ENCODE measurements around the gene RPRD1A. TPM values are rescaled to one million over a fixed set of nuclear protein-coding genes. Genes with fewer than 3 reads are reported as not detected.
"Not testable (repeated sequence)": the region's sequence is repeated elsewhere in the genome, so short reads cannot be mapped to it uniquely, and the experiment has no call there.

The RPRD1A gene
- total RNA-seq, 1 donor from 2014 or later: 57.9 TPM

DNA sequence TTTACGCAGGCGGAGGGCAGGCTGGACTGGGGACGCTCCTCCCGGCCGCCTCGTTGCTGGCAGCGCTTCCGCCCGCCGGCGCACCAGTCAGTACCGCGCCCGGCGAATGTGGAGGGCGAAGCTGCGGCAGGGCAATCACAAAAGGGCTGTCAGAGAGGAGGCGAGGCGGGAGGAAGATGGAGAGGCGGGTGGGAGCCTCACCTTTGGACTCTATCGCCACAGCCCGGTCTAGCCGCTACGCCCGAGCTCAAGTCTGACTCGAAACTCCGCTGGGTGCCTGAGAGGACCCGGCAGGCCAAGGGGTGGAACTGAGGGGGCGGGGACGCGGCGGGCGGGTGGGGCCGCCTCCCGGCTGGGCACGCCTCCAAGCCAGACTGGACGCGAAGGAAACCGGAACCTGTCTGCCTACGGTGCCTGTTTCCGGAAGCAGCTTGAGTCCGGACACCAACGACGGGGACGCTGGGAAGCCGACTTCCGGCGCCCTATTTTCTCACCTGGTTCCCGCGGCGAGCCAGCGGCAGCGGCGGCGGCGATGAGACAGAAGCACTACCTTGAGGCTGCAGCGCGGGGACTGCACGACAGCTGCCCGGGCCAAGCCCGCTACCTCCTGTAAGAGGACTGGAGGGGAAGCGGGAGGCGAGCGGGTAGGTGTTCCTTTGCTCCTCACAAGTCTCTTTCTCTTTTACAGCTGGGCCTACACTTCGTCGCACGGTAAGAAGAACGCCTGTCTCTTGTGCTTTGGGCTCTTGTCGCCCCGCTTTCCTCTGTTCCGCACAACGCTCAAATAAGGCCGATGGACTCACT is 95.0 kb downstream of the RPRD1A start, which contains the start of gene RMP24:
RMP24 (plus strand) TSS at position 483 of the 804 bp plus-strand sequence.
- peak; percentile 73 for DNase-seq (ENCODE audit: low read depth, low spot score)

DNA sequence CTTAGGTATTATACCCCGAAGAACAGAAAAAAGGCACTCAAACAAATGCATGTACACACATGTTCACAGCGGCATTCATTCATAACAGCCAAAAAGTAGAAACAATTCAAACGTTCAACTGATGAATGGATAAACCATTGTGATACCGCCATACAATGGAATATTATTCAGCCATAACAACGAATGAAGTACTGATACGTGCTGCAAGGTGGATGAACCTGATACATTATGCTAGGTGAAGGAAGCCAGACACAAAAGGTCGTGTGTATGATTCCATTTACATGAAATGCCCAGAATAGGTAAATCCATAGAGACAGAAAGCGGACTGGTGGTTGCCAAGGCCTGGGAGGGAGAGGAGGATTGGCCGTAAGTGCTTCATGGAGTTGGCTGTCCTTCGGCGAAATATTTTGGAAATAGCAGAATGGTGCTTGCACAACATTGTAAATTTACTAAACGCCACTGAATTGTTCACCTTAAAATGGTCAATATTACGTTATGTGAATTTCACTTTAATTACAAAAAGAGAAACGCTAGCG is 95.6 kb downstream of the RPRD1A start:
- DNase-seq (ENCODE audit: low read depth, low spot score): no peak

DNA sequence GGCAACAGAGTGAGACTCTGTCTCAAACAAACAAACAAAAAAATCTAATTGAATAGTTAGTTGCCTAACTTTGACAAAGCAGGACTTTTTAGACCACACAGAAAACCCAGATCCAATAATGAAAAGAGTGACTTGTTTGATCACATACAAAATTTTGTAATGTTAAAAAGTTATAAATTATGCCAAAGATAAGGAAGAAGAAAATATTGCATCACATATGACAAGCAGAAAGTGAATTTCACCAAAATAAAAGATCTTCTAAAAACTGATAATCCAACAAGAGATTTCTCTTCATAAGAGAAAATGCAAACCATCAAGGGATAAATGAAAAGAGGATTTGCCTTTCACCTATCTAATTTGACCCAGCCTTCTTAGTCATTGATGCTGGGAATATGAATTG is 97.7 kb downstream of the RPRD1A start:
- no peak for DNase-seq (ENCODE audit: low read depth, low spot score)

DNA sequence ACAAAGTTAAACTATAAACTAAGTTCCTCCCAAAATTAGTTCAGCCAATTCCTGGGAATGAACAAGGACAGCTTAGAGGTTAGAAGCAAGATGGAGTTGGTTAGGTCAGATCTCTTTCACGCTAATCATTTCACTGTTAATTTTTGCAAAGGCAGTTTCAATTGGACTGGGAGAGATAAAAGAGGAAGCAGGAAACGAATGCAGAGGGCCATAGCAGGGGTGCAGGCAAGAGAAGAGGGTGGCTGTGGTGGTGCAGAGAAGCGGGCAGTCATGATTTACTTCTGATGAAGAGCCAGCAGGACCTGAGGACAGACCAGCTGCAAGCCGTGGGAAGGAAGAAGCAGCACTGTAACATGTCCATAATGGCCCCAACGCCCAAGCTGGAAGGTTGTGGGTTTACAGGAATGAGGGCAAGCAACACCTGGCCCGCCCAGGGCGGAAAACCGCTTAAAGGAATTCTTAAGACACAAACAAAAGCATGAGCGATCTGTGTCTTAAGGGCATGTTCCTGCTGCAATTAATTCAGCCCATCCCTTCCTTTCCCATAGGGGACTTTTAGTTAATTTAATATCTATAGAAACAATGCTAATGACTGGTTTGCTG is 99.0 kb downstream of the RPRD1A start:
- no peak for DNase-seq (ENCODE audit: low read depth, low spot score)

DNA sequence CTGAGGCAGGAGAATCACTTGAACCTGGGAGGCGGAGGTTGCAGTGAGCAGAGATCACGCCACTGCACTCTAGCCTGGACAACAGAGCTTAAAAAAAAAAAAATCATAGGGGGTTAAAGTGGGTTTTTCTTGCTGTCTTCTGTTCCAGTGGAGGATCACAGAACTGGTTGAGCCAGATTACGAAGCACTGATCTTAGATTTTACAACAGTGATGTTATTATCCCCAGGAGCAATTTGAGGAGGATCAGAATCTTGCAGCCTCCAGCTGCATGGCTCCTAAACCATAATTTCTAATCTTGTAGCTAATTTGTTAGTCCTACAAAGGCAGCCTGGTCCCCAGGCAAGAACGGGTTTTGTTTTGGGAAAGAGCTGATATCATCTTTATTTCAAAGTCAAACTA is 99.5 kb downstream of the RPRD1A start:
- DNase-seq (ENCODE audit: low read depth, low spot score): not testable (repeated sequence)

DNA sequence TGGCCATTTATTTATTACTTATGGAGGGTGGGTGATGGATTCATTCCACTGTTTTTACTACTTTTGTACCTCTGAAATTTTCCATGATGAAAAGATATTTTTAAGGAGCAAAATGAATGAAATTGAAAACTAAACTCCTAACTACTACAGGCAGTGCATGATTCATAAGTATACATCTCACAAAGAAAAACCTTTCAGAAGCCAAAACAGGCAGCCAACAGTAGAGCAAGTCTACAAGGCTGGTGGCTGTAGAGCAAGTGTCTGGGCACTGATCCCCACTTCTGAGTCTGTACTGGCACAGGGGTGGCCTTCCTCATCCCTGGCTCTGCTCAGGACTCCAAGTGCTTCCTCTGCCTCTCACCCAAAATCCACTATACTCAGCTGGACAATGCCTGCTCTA is 103.0 kb downstream of the RPRD1A start:
- DNase-seq (ENCODE audit: low read depth, low spot score): no peak

DNA sequence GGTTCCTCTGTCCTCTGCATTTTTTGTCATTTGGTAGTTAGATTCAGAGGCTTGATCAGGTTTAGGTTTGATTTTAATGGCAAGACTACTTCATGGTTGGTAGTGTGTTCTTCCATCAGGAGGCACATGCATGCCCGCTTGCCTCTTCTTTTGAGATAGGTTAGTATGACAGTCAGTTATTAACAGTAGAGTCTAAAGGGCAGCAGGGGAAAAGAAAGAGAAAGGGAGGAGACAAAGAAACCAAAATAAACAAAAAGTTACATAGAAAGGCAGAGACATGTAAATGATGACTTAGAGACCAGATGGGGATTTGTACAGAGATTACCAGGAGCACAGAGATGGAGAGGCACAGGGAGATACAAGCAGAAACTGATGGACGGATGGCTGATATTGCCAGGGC is 105.0 kb downstream of the RPRD1A start:
- DNase-seq (ENCODE audit: low read depth, low spot score): no peak

DNA sequence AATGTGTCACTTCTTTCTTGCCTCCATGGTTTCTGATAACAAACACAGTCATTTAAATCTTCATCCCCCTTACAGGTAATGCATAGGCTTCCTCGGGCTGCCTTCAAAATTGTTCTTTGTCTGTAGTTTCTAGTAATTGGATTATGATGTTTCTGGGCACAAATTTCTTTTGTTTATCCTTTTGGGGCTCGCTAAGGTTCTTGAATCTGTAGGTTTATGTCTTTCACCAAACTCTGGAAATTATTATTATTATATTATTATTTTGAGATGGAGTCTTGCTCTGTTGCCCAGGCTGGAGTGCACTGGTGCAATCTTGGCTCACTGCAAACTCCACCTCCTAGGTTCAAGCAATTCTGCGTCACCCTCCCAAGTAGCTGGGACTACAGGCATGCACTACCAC is 111.1 kb downstream of the RPRD1A start:
- no peak for DNase-seq (ENCODE audit: low read depth, low spot score)

DNA sequence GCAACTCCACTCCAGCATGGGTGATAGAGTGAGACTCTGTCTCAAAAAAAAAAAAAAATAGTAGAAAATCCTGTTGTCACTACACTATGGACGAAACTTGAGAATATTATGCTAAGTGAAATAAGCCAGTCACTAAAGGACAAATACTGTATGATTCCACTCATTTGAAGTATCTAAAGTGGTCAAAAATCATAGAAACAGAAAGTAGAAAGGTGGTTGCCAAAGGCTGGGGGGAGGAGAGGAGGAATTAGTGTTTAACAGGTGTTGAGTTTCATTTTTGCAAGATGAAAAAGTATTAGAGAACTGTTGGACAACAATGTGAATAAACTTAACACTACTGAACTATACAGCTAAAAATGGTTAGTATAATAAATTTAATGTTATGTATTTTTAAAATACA is 113.7 kb downstream of the RPRD1A start:
- DNase-seq (ENCODE audit: low read depth, low spot score): no peak

DNA sequence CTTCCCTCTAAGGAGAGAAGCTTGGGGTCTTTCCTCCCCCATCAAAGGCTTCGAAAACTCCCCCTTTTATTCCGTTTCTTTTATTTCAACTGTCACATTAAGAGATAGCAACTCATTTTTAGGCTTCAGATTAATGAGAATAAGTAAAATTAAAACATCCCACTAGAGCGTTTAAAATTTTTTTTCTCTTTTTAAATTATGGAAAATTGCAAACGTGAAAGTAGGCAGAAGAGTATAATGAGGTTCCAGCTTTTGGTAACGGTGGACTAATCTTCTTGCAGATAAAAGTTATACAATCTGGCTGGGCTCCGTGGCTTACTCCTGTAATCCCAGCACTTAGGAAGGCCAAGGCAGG is 116.8 kb downstream of the RPRD1A start:
- DNase-seq (ENCODE audit: low read depth, low spot score): no peak

DNA sequence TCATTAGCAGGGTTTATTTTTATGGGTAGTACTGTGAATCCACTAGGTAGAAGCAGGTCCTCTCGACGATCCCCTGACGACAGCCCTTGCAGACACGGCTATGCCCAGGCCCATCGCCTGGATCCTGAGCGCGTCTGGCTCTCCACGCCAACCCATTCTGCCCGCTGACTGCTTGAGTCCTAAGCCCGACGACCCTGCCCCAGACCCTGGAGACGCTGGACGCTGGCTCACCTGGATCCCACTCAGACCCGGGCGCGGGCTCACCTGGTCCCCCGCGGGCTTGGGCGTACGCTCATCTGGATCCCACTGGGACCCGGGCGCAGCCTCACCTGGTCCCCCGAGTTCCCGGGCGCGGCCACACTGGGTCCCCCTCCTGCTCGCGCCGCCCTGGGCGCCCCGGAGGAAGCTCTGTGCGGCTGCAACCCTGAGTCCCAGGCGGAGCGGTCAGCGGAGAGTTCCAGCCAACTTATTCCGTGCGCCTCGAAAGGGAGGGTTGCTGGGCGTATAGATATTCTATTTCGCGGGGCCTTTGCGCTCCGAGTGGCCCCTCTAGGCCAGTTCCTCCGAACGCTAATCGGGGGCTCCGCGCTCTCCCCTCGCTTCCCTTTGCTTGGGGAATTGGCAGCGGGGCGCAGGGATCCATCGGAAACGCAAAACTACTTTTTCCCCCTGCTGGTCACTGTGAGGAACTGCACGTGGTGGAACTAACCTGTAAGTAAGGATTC is 117.3 kb downstream of the RPRD1A start:
- no peak for DNase-seq (ENCODE audit: low read depth, low spot score)

DNA sequence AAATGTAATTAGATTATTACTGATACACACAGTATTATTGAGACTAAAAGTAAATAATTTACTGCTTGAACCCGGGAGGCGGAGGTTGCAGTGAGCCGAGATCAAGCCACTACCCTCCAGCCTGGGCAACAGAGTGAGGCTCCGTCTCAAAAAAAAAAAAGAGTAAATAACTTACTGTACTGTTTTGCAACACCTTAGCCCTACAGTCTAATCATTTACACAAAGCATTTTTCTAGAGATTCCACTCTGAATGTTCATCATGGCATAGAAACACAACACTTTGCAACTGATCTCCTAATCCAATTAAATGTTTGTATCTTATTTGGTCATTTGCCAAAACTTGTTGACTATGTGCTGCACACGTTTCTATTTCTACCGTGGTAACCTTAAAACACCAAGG is 118.3 kb downstream of the RPRD1A start:
- DNase-seq (ENCODE audit: low read depth, low spot score): no peak

DNA sequence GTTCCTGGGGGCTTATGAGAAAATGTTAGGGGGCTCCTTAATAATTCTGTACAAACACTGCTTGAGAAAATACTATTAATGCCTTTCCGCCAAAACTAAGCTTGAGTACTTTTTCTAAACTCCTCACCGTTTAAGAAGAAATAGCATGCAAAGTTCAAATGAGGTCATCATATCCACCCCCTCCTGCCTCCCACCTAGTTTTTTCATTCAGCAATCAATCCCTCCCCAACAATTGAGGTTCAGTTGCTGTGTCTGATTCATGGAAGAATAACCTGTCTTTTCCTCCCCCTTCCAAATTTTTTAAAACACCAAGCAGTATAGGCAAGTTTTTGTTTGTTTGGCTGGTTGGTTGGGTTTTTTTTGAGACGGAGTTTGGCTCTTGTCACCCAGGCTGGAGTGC is 119.3 kb downstream of the RPRD1A start:
- DNase-seq (ENCODE audit: low read depth, low spot score): no peak

DNA sequence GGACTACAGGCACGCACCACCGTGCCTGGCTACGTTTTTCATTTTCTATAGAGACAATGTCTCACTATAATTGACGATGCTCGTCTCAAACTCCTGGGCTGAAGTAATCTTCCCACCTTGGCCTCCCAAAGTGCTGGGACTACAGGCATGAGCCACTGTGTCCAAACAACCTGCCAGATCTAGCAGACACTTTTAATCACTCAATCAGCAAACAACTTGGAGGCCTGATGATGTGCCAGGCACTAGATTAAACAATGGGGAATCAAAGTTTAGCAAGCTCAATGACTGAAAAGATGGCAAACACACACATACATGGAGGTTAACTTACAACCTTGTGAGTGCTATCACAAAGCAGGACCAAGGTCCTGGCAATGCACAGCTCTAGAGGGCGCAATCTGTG is 124.7 kb downstream of the RPRD1A start:
- DNase-seq (ENCODE audit: low read depth, low spot score): no peak

DNA sequence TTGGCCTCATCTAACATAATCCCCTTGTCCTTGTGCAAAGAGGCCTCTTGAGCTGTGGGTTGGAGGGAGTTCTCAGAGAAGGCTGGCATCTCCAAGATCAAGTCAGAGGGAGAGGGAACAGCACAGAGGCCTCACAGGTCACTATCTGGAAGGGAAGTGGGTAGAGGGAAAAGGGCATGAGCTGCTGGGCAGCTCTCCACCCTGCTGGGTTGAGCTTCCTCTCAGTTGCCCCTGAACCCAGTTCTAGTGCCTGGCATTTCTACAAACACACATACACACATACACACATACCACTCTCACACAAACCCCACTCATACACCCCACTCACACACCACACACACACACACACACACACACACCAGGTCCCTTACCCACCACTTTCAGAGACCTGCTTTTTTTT is 125.2 kb downstream of the RPRD1A start:
- no peak for DNase-seq (ENCODE audit: low read depth, low spot score)

DNA sequence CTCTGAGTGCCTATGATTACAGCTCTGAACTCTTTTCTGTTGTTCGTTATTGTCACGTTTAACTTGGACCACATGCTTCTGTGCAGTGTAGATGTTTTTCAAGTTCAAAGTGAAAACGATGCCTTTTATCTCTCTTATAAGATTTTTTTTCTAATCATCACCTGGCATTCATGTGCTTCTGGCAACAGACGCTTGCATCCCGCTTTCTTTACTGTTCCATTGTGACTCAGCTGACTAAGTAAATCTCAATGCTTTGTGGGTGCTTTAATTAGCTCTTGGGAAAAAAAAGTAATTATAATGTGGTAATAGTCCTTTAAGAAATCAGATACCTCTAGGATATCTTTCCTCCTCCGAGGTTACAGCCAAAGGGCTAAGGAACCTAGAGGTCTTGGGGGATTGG is 126.1 kb downstream of the RPRD1A start:
- DNase-seq (ENCODE audit: low read depth, low spot score): no peak

Other genes with a start within 250 kb of the RPRD1A start
- 20.5 and 21.8 TPM in 2 replicates for gene SLC39A6, start 61.8 kb upstream of the RPRD1A start, total RNA-seq
- 115 and 244 TPM in 2 replicates for gene ELP2, start 62.3 kb upstream of the RPRD1A start, total RNA-seq
- gene MOCOS, start 119.9 kb upstream of the RPRD1A start, total RNA-seq: 0.79 and 1.3 TPM in 2 replicates
- 0.07 TPM in 2 replicates for gene FHOD3, start 230.2 kb upstream of the RPRD1A start, total RNA-seq

All from pulmonary artery endothelial cell (primary cell).